GM18508 (cell line): ENCODE data around the gene BDH1.
"Not testable (repeated sequence)": the region's sequence is repeated elsewhere in the genome, so short reads cannot be mapped to it uniquely, and the experiment has no call there.

Source experiments
- ATAC-seq: cut with Tn5 transposase; IDR thresholded peaks from one replicate; pipeline ENCODE4 v1.9.1; 2021; ENCODE audit warnings: moderate number of reproducible peaks; ENCODE audit not compliant: insufficient read depth, unreplicated experiment

Gene BDH1, protein sequence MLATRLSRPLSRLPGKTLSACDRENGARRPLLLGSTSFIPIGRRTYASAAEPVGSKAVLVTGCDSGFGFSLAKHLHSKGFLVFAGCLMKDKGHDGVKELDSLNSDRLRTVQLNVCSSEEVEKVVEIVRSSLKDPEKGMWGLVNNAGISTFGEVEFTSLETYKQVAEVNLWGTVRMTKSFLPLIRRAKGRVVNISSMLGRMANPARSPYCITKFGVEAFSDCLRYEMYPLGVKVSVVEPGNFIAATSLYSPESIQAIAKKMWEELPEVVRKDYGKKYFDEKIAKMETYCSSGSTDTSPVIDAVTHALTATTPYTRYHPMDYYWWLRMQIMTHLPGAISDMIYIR

DNA sequence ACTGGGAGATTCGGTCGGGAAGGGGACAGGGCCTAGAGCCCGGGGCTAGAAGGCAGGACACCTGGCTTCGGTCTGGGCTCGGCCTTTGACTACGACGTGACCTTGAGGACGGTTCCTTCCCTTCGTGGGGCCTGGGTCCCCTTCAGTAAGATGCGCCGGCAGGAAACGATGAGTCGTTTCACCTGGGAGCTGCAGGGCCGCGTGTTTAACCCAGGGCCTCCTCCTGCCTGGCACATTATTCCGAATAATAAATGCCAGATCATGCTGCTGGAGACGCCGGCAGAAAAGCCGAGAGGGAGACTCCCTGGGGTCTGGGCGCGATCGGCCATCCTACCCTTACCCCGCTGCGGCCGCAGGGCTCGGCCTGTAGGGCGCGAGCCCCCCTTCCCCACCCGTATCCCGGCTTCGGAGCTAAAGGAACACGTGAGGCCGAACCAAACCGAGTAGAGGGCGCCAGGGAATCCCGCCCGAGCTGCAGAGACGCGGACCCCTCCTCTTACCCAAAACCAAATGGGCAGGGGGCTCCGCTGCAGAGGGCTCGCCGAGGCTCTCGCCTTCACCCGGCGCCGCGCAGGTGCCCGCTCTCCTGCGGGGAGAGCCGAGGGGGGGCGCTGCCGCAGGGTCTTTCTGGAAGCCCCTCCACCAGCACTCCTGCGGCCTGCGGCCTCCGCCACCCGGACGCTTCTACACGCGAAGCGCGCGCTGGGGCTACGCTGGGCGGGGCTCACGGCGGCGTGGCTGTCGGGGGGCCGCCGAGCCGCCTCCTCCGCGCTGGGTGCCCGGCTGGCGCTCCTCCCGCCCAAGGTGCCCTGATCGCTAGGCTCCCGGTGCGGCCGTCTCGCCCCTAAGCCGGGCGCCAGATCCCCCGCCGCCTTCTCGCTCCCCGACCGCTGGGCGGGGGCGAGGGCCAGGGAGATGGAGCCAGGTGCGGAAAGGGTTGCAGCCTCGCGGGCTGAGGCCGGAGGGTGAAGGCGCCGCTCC is at the start of gene BDH1:
BDH1 (minus strand) TSS at position 688 of the 981 bp plus-strand sequence. CDS start 9,525 bp downstream, outside the sequence.
- no peak for ATAC-seq

DNA sequence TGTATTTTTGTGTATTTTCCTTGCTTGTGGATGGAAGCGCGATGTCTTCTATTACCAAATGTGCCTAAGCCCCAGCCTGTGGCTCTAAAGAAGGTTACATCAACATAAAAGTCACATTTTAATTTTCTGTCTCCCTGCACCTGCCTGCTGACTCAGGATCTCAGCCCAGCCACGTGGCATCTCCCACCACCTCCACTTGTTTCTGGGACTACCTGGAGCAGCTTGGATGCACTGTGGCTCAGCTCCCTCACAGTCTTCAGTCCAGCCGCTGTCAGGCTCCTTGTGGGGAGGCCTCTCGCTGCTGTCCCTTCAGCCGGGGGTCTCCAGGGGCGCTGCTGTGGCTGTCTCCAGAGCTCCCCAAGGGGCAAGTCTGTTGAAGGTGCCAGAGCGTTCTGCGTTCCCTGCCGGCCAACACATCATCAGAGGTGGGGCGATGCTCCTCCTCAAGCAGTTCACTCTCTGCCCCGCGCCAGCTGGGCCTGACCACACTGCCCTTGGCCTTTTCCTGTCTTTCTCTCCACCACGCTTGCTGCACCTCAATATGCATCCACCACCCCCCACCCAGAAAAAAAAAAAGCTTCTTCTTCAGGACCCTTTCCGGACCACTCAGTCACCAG is 47.7 kb upstream of the BDH1 start:
- no peak for ATAC-seq

DNA sequence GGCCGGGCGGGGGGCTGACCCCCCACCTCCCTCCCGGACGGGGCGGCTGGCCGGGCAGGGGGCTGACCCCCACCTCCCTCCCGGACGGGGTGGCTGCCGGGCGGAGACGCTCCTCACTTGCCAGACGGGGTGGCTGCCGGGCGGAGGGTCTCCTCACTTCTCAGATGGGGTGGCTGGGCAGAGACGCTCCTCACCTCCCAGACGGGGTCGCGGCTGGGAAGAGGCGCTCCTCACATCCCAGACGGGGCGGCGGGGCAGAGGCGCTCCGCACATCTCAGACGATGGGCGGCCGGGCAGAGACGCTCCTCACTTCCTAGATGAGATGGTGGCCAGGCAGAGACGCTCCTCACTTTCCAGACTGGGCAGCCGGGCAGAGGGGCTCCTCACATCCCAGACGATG is 46.6 kb upstream of the BDH1 start:
- not testable (repeated sequence) for ATAC-seq

DNA sequence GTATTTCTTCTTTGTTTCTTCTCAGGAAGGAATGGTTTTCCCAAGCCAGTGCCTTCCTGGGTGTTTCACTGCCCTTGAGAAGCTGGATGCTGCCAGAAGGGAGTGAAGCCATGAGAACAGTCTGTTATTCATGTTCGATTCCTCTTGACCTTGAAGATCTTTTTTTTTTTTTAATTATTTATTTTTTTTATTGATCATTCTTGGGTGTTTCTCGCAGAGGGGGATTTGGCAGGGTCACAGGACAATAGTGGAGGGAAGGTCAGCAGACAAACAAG is 45.7 kb upstream of the BDH1 start:
- not testable (repeated sequence) for ATAC-seq

DNA sequence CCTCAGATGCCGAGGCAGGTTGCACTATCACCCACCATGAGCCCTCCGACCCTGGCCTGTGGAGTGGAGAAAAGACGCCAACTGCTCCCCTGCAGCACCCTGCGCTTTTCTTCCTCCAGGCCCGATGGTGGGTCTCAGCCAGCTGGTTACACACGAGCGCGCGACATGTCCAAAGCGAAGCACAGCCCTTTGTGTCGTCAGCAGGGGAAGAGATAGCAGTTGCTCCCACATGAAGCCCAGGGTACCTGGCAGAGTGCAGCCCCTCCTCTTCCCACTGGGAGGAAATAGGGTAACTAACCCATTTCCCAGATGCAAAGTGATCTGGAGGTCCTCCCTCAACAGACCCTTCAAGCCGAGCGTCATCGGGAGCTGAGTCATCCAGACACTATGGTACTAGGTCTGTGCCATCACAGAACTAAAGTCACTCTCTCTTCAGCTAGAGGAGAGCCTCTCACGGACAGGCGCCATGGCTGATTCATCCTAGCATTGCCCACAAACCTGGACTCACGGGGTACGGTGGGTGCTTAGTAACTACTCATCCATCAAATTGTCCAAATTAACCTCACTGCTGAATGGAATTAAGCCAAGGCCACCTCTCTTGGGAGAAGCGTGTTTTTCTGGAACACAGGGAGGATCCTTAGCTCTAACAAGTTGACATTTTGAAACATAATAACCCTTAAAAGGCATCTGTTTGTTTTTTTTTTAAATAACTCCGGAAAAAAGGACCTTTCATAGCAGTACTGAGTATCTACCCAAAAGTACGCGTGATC is 45.2 kb upstream of the BDH1 start:
- no peak for ATAC-seq

DNA sequence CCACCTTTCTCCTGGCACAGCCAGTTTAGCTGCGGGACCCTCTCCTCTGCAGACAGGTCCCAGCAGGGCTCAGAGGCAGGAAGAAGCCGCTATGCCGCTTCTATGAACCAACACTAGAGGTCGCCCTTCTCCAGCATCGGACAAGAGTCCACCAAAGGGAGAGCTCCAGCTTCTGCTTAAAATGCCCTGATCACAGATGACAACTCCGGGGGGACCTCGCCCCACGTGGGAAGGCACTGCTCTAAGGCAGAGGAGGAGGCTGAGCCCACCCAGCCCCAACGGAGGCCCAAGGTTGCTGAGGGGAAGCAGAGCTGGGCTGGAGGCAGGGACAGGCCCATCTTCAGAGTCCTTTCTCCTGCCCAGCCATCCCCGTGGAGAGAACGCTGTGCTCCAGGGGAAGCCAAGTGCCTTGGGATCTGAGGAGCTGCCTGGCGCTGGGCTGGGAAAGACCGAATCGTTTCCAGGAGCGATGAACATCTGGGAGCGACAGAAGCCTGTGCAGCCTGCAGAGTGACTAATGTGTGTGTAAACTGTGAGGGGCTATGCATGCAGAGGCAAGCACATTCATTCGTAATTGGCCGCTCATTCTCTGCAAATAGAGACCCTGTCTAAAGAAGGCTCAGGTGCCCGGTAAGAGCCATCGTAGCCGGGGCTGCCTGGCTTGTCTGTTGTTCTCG is 43.5 kb upstream of the BDH1 start:
- no peak for ATAC-seq

DNA sequence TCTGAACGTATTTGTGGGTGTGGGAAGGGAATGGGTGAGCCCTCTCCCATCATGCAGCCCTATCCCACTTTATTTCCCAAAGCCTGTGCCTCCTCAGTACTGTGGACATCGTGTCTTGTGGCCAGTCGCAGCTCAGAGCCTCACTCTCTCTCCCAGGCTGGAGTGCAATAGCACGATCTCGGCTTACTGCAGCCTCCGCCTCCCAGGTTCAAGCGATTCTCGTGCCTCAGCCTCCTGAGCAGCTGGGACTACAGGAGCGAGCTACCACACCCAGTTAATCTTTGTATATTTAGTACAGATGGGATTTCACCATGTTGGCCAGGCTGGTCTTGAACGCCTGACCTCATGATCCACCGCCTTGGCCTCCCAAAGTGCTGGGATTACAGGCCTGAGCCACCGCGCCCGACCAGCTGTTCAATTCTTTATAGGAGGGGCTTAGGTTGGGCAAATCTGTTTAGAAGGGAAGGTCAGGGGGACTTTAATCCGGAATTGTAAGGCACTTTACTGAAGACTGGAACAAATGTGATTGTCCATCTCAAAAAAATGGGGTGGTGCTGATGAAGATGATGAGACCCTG is 42.7 kb upstream of the BDH1 start:
- no peak for ATAC-seq

DNA sequence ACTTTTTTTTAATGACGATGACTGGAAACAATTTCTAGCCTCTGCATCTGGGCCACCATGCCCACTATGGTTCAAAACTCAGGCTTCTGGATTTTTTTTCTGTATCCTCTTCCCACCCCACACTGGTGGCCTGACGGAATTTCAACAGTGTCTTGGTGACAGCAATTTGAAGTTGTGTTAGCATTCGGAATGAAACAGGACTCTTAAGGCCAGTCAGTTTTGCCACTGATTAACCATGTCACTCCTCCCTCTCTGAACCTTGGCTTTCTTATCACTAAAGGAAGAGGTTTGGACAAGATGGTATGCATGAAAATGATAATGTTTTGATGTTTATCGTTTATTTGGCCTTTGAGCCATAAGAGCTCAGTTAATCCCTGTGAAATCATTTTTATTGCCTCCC is 41.6 kb upstream of the BDH1 start:
- no peak for ATAC-seq

DNA sequence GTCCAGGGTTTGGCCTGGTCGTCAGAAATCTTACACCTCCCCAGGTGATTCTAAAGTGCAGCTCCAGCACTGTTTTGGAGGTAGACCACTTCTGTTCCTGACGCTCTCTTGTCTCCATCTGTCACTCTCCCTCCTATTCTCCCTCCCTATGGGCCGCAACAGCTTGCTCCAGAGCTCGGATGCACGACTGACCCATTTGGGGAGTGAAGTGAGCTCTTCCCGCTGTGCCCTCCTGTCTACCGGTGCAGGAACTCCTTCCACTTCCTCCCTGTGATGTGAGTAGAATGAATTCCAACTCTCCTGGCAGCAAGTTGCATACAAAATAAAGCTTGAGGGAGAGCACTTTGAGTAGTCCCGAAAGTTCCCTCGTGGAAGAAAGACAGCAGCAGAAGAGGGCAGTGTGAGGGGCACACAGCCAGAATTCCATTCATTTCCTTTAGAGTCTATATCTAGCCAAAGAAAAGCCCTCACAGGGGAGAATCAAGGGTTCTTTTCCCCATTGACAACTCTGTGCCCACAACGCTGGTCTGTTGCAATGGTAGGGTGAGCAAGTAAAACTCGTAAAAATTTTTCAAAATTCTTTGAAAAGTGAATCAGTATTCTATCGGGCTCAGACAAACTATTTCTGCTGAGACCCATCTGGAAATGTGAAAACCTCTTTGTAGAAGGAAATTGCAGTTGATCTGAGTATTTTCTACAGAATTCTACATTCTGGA is 39.9 kb upstream of the BDH1 start:
- no peak for ATAC-seq

DNA sequence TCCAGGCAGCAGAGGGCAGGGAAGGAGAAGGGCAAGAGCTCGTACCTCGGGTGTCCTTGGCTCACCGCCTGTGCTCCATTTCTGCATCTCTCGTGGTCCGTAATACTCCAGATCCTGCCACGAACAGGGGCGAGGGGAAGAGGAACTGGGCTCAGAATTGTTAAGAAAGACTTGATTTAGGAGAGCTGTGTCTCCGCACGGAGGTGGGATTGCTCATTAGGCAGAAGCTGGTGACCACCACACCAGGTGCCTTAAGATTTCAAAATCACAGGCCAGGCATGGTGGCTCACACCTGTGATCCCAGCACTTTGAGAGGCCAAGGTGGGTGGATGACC is 37.2 kb upstream of the BDH1 start:
- ATAC-seq = no peak

DNA sequence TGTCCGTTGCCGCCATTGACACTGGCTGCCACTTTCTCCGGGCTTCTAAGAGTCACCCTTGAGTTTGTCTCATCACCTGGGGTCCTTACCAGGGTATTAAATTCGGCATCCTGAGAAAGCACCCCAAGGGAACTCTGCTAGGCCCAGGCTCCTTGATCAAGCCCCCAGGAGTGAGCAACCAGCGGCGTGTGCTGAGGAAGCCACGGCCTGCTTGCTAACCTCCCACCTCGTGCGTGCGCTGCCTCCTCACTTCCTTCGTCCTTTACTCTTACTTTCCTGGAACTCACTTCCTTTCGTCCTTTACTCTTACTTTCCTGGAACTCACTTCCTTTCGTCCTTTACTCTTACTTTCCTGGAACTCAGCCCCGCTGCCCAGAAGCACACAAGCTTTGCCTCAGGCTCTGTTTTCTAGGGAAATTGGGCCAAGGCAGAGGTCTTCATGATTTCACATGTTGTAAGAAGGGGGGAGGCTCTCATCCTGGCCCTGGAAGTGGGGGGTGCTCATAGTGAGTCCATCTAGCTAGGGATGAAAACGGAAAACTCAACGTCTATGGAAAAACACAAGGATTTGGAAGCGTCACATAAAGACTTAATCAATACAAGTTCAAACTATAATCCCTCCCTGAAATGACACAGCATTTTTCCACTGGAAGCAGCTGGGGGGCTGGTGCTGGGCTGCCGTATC is 36.7 kb upstream of the BDH1 start:
- no peak for ATAC-seq

DNA sequence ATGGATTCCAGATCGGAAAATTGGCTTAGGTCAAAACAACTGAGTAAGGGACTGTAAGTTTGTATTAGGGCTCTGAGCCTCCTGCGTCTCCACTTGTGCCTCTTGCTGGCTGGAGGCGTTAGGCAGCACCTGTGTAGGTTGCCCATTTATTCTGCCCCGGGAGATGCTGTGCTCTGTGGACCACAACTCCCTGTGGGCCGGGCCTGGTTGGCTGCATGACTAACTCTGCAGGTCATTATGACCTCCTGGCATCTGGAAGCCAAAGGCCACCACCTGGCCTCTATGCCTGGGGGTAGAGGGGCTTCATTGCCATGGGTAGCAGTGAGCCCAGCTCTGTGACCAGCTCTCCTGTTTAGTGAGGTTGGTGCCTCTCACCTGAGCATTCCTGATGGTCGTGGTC is 36.0 kb upstream of the BDH1 start:
- no peak for ATAC-seq

DNA sequence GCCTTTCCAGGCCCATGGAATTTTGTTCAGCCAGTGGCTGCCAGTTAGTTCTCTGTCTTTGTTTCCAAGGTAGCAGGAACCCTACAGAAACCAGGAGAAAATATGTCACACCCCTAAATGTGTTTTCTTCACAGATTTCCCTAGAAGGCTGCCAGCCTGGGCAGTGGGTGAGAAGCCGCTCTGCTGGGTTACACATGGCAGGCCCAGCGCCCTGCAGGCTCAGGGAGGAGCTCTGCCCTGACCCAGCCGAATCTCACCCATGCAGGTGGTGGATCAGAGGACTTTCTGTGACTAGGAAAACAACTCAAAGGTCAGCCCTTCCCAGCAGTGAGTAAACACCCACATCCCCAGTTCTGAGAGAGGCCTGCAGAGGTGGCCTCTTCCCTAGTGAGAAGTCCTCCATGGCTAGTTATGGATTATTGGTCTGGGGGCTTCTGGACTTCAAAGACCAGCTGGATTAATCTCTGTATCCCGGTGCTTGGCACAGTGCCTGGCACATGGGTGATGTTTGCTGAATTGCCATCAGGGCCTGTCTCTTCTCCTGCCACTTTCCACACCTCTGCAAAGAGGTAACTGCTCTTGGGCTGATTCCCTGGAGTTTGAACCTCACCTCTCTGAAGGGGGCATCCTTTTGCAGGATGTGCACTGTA is 34.7 kb upstream of the BDH1 start:
- no peak for ATAC-seq

DNA sequence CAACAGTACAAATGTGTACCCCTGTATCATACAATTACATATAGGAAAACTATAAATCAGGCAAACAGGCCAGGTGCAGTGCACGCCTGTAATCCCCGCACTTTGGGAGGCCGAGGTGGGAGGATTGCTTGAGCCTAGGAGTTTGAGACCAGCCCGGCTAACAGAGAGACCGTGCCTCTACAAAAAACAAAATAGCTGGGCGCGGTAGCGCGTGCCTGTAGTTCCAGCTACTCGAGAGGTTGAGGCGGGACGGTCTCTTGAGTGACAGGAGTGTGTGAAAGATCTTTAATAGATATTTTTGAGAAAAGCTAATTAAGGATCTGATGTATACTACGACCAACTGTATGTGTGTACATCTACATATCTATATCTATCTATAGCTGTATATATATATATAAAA is 33.8 kb upstream of the BDH1 start:
- ATAC-seq = no peak

DNA sequence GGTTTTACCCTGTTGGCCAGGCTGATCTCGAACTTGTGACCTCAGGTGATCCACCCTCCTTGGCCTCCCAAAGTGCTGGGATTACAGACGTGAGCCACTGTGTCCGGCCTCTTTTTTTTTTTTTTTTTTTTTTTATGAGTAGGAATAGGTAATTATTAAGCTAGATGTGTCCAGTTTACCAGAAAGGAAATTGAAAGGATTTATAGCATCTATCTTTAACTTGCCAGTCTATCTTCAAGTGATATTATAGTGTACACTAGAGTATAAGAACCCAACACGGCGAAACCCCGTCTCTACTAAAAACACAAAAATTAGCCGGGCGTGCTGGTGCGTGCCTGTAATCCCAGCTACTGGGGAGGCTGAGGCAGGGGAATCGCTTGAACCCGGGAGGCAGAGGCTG is 31.0 kb upstream of the BDH1 start:
- not testable (repeated sequence) for ATAC-seq

DNA sequence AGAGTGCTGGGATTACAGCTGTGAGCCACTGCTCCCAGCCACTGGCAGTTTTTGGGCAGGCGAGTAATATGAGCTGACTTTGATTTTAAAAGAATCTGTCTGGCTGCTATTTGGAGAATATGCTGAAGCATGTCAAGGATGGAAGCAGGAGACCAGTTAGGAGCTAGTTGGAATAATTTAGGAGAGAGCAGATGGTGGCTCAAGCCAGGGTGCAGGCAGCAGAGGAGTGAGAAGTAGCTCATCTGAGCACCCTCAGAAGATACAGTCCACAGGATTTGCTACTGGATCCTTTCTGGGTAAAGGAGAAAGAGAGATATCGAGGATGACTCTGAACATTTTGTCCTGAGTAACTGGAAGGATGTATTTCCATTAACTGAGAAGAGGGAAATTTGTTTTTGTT is 30.4 kb upstream of the BDH1 start:
- no peak for ATAC-seq

DNA sequence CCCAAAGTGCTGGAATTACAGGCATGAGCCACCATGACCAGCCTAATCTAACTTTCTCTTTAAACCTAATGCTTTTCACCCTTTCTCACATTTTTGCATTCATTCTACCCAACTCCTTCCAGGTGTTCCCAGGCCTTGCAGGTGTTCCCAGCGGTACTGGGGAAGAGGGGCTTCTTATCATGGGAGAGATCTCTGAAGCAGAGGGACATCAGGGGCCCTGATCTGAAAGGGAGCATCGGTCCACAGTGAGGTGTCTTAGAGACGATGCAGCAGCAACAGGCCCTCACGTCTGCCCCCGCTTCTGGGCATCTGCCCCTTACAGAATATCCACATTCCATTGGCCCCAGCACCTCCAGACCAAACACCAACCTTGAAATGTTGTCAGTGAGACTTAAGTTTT is 29.0 kb upstream of the BDH1 start:
- no peak for ATAC-seq

DNA sequence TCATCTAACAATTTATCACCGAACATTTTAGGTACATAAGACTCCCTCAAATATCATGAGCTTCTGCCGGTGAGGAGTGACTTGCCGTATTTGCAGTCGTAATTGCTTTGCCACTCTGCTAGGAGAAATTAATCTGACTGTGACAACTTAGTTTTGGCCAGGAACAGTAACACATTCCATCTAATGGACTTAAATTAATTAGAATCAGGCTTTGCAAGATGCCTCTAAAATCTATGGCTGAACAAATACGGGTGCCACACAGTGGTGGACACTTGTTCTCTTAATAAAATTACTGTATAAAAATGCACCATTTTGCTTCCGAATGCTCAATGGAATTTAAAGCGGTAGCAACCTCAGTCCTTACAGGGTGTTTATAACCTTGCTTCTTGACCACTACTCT is 27.6 kb upstream of the BDH1 start:
- ATAC-seq = no peak
